Loucy (cell line): Measurements from ENCODE around the gene WDR7.

ENCODE experiments used
- H2AFZ ChIP-seq: fragments of 200-600 bp; sonication (generic); 2 replicates; pipeline ENCODE4 v1.6.0; 2016; ENCODE audit warnings: antibody characterized with exemption, mild to moderate bottlenecking, low read length, moderate library complexity
- H3F3A ChIP-seq: fragments of 200-600 bp; 2 replicates; pipeline ENCODE4 v1.6.0; 2016; ENCODE audit warnings: antibody characterized with exemption, low read depth, mild to moderate bottlenecking
- H3K27me3 ChIP-seq: fragments of 200-600 bp; sonication (generic); 2 replicates; pipeline ENCODE4 v1.6.1; 2014; ENCODE audit warnings: low read length, mild to moderate bottlenecking; ENCODE audit not compliant: insufficient read depth, poor library complexity, severe bottlenecking
- H3K36me3 ChIP-seq: fragments of 200-600 bp; sonication (generic); 2 replicates; pipeline ENCODE4 v1.6.1; 2016; ENCODE audit warnings: low read length; ENCODE audit not compliant: insufficient read depth
- H3K4me1 ChIP-seq: fragments of 200-600 bp; sonication (generic); 2 replicates; pipeline ENCODE4 v1.5.1; 2014; ENCODE audit warnings: low read length, mild to moderate bottlenecking; ENCODE audit not compliant: insufficient read depth, poor library complexity, severe bottlenecking
- H3K4me2 ChIP-seq: fragments of 200-600 bp; sonication (generic); 2 replicates; pipeline ENCODE4 v1.6.0; 2014; ENCODE audit warnings: antibody characterized with exemption, low read length, low read depth, mild to moderate bottlenecking; ENCODE audit not compliant: poor library complexity, severe bottlenecking
- H3K4me3 ChIP-seq: fragments of 200-600 bp; sonication (generic); 2 replicates; pipeline ENCODE4 v1.5.1; 2014; ENCODE audit warnings: low read length, mild to moderate bottlenecking, mixed read lengths; ENCODE audit not compliant: poor library complexity, severe bottlenecking
- H3K79me2 ChIP-seq: fragments of 200-600 bp; sonication (generic); 2 replicates; pipeline ENCODE4 v1.6.1; 2014; ENCODE audit warnings: low read length; ENCODE audit not compliant: insufficient read depth
- H3K9ac ChIP-seq: fragments of 200-600 bp; sonication (generic); 2 replicates; pipeline ENCODE4 v1.6.0; 2014; ENCODE audit warnings: mild to moderate bottlenecking, low read depth, low read length, moderate library complexity; ENCODE audit not compliant: poor library complexity, severe bottlenecking
- H3K9me2 ChIP-seq: fragments of 200-600 bp; sonication (generic); replicated peaks from 2 replicates; pipeline ENCODE4 v1.6.1; 2016; ENCODE audit warnings: low read depth, low read length, mixed read lengths
- H3K9me3 ChIP-seq: fragments of 200-600 bp; sonication (generic); 2 replicates; pipeline ENCODE4 v1.6.1; 2014; ENCODE audit warnings: mild to moderate bottlenecking, antibody characterized with exemption, low read length, low read depth; ENCODE audit not compliant: insufficient read depth
- H4K20me1 ChIP-seq: fragments of 200-600 bp; sonication (generic); 2 replicates; pipeline ENCODE4 v1.6.0; 2014; ENCODE audit warnings: antibody characterized with exemption, low read length, mild to moderate bottlenecking; ENCODE audit not compliant: insufficient read depth, poor library complexity, severe bottlenecking
- EZH2phosphoT487 ChIP-seq: fragments of 200-600 bp; IDR thresholded peaks from 2 replicates; pipeline ENCODE4 v1.6.1; 2018; ENCODE audit warnings: antibody characterized with exemption, mild to moderate bottlenecking, moderate library complexity, borderline replicate concordance
- TF ChIP-seq, protein P1 (sequence below): fragments of 200-600 bp; sonication (generic); conservative IDR thresholded peaks from 2 replicates; pipeline ENCODE4 v1.5.1; 2014; ENCODE audit warnings: mild to moderate bottlenecking, antibody characterized with exemption, low read length

WDR7 gene

GRCh38 chr18:56799756-56800155 is 148.6 kb downstream of the WDR7 start:
- Histone ChIP-seq H3K4me2 (peak overlapping the region; percentile 27), H3K27me3 (no peaks in the 10 kb centered on the region), H4K20me1 (no peaks in the 10 kb centered on the region), H3K4me3 (no peak overlapping the region), H3K4me1 (peaks cover 9% of the 10 kb centered on the region), H3K9me2 (no peaks in the 10 kb centered on the region), H2AFZ (no peak overlapping the region), H3K36me3 (no peaks in the 10 kb centered on the region), H3K79me2 (no peaks in the 10 kb centered on the region), H3K9me3 (no peaks in the 10 kb centered on the region; the same call in 1 of the 2 replicates), H3F3A (no peaks in the 10 kb centered on the region), H3K9ac (no peak overlapping the region)
- no peak for TF ChIP-seq EZH2phosphoT487

GRCh38 chr18:56803051-56803450 is 151.9 kb downstream of the WDR7 start:
- TF ChIP-seq, protein P1, sequence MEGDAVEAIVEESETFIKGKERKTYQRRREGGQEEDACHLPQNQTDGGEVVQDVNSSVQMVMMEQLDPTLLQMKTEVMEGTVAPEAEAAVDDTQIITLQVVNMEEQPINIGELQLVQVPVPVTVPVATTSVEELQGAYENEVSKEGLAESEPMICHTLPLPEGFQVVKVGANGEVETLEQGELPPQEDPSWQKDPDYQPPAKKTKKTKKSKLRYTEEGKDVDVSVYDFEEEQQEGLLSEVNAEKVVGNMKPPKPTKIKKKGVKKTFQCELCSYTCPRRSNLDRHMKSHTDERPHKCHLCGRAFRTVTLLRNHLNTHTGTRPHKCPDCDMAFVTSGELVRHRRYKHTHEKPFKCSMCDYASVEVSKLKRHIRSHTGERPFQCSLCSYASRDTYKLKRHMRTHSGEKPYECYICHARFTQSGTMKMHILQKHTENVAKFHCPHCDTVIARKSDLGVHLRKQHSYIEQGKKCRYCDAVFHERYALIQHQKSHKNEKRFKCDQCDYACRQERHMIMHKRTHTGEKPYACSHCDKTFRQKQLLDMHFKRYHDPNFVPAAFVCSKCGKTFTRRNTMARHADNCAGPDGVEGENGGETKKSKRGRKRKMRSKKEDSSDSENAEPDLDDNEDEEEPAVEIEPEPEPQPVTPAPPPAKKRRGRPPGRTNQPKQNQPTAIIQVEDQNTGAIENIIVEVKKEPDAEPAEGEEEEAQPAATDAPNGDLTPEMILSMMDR: no peak
- no peak for TF ChIP-seq EZH2phosphoT487
- no peaks in the 10 kb centered on the region for H3K79me2 ChIP-seq
- H3K4me1 ChIP-seq: peaks cover 9% of the 10 kb centered on the region
- H3K4me3 ChIP-seq: no peak overlapping the region
- no peaks in the 10 kb centered on the region for H3F3A ChIP-seq
- H2AFZ ChIP-seq: no peak overlapping the region
- no peaks in the 10 kb centered on the region for H4K20me1 ChIP-seq
- no peaks in the 10 kb centered on the region for H3K9me2 ChIP-seq
- no peak overlapping the region for H3K4me2 ChIP-seq
- no peaks in the 10 kb centered on the region; the same call in 1 of the 2 replicates for H3K9me3 ChIP-seq
- H3K9ac ChIP-seq: no peak overlapping the region
- no peaks in the 10 kb centered on the region for H3K36me3 ChIP-seq
- no peaks in the 10 kb centered on the region for H3K27me3 ChIP-seq

GRCh38 chr18:56804395-56804794 is 153.2 kb downstream of the WDR7 start:
- Histone ChIP-seq H3K9me2 (no peaks in the 10 kb centered on the region), H4K20me1 (no peaks in the 10 kb centered on the region), H3F3A (no peaks in the 10 kb centered on the region), H3K79me2 (no peaks in the 10 kb centered on the region), H3K4me3 (no peak overlapping the region), H3K36me3 (no peaks in the 10 kb centered on the region), H3K27me3 (no peaks in the 10 kb centered on the region), H3K4me1 (peaks cover 8% of the 10 kb centered on the region), H2AFZ (no peak overlapping the region), H3K4me2 (no peak overlapping the region), H3K9me3 (no peaks in the 10 kb centered on the region; the same call in 1 of the 2 replicates), H3K9ac (no peak overlapping the region)
- TF ChIP-seq, protein P1: no peak
- no peak for TF ChIP-seq EZH2phosphoT487

DNA sequence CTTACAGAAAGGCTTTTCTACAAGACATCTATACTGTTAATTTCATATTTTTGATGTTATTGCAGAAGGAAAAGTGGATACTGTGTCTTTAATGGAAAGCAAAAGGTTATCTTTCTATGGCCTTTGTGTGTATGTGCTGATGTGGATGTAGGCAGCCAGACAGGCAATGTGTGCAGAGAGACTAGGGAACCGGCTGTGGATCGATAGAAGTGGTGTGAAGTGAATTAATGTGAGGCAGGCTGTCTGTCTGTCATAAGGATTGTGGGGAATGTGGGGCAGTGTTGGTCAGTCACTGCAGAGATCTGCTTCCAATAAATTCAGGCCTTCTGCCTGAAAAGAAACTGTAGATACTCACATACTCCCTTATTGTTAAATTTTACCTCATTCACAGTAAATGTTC is 156.7 kb downstream of the WDR7 start:
- Histone ChIP-seq H2AFZ (no peak overlapping the region), H4K20me1 (no peaks in the 10 kb centered on the region), H3K4me3 (no peak overlapping the region), H3K9me3 (no peaks in the 10 kb centered on the region), H3K36me3 (no peaks in the 10 kb centered on the region), H3K27me3 (no peaks in the 10 kb centered on the region), H3K79me2 (no peaks in the 10 kb centered on the region), H3K4me2 (no peak overlapping the region), H3K9ac (no peak overlapping the region), H3K9me2 (no peaks in the 10 kb centered on the region), H3K4me1 (no peaks in the 10 kb centered on the region), H3F3A (no peaks in the 10 kb centered on the region)
- no peak for TF ChIP-seq EZH2phosphoT487
- TF ChIP-seq, protein P1: no peak
